Gastrocnemius medialis (tissue), 4 donors: ENCODE data around the gene RBMS3.

Experiments
- POLR2A ChIP-seq, 2 donors: fragments of 450-650 bp; IDR thresholded peaks; one replicate each; pipeline ENCODE4 v1.6.1; 2017; ENCODE audit warnings: antibody characterized with exemption in 2 of 2, mild to moderate bottlenecking in 2 of 2, moderate library complexity in 2 of 2
- TF ChIP-seq, protein P1 (sequence below), 5 experiments: fragments of 450-650 bp in 3 of 5; fragments of 200-600 bp in 2 of 5; sonication (generic) in 2 of 5; IDR thresholded peaks in 4 of 5; conservative IDR thresholded peaks in 1 of 5; 1 replicate in 4 of 5; 2 replicates in 1 of 5; pipeline ENCODE4 v1.5.1; 2016 to 2019; ENCODE audit warnings: antibody characterized with exemption in 5 of 5, mild to moderate bottlenecking in 3 of 5, moderate library complexity in 3 of 5

DNA sequence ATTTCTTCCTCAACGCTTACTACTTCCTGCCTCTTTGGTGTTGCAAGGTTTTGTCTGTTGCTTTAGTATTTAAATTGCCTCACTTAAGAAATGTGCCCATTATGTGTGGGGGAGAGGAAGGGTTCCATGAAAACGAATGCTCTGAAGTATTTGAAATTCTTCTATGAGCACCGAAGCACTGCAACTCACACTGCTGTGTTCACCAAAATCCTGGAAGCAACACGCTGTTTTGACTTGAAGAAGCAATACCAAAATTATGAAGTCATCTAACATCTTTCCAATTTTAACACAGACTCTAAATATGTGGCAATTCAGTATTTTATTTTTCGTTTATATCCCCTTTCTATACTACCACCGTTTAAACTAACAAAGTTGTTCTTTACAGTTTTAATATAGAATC lies 101.5 kb downstream of the RBMS3 start:
- TF ChIP-seq, protein P1, sequence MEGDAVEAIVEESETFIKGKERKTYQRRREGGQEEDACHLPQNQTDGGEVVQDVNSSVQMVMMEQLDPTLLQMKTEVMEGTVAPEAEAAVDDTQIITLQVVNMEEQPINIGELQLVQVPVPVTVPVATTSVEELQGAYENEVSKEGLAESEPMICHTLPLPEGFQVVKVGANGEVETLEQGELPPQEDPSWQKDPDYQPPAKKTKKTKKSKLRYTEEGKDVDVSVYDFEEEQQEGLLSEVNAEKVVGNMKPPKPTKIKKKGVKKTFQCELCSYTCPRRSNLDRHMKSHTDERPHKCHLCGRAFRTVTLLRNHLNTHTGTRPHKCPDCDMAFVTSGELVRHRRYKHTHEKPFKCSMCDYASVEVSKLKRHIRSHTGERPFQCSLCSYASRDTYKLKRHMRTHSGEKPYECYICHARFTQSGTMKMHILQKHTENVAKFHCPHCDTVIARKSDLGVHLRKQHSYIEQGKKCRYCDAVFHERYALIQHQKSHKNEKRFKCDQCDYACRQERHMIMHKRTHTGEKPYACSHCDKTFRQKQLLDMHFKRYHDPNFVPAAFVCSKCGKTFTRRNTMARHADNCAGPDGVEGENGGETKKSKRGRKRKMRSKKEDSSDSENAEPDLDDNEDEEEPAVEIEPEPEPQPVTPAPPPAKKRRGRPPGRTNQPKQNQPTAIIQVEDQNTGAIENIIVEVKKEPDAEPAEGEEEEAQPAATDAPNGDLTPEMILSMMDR (IDR thresholded peaks at IDR 0.05 in 4 of 5, conservative IDR thresholded peaks at IDR 0.05 in 1 of 5), result no peak
- no peak for TF ChIP-seq POLR2A (IDR thresholded peaks at IDR 0.05)
